ENCODE results near the gene BCAP31. TPM values are rescaled to one million over a fixed set of nuclear protein-coding genes. Genes with fewer than 3 reads are reported as not detected.
"Not testable (repeated sequence)": the region's sequence is repeated elsewhere in the genome, so short reads cannot be mapped to it uniquely, and the experiment has no call there.

The BCAP31 gene
- total and polyA plus RNA-seq, 7 experiments from 2014 or later, result 80.2 to 329 (median 118) TPM

GRCh38 chrX:153700967-153701366 is 23.2 kb downstream of the BCAP31 start:
- intact Hi-C loops (cut with micrococcal nuclease), result no loop called here
- H3K4me1 ChIP-seq (ENCODE audit: control insufficient read depth in 2 of 2, insufficient read depth in 2 of 2, low read length in 2 of 2), result no peaks in the 10 kb centered on the region
- Mint-ChIP-seq H3K4me3 (no peak overlapping the region), H3K27ac (no peak overlapping the region), H3K36me3 (peaks cover 0 to 8% (median 0%) of the 10 kb centered on the region in 5 donors), H3K9me3 (peaks cover 0 to 5% (median 0%) of the 10 kb centered on the region in 11 donors), H3K4me1 (no peaks in the 10 kb centered on the region), H3K27me3 (no peaks in the 10 kb centered on the region)
- H3K36me3 ChIP-seq (ENCODE audit: control insufficient read depth in 2 of 3, insufficient read depth in 3 of 3, low read length in 3 of 3), result peaks cover 0 to 62% (median 0%) of the 10 kb centered on the region in 3 experiments
- H3K27ac ChIP-seq (ENCODE audit: low read depth, low read length), result no peak overlapping the region
- POLR2A ChIA-PET, result no interaction called here
- no peak overlapping the region for H3K4me3 ChIP-seq (ENCODE audit: low read length)
- DNase-seq (no peak), ATAC-seq (no peak)
- H3K9me3 ChIP-seq (ENCODE audit: control insufficient read depth in 2 of 3, low read length in 3 of 3), result no peaks in the 10 kb centered on the region
- H3K27me3 ChIP-seq (ENCODE audit: control insufficient read depth in 2 of 2, insufficient read depth in 2 of 2, low read length in 2 of 2), result no peaks in the 10 kb centered on the region
- CTCF ChIA-PET, result no interaction called here

- Histone ChIP-seq H3K27me3 (ENCODE audit: control insufficient read depth in 2 of 2, insufficient read depth in 2 of 2, low read length in 2 of 2) (no peaks in the 10 kb centered on the region), H3K4me3 (ENCODE audit: low read length) (no peak overlapping the region), H3K27ac (ENCODE audit: low read depth, low read length) (no peak overlapping the region), H3K36me3 (ENCODE audit: control insufficient read depth in 2 of 3, insufficient read depth in 3 of 3, low read length in 3 of 3) (peaks cover 0 to 62% (median 0%) of the 10 kb centered on the region in 3 experiments), H3K9me3 (ENCODE audit: control insufficient read depth in 2 of 3, low read length in 3 of 3) (no peaks in the 10 kb centered on the region), H3K4me1 (ENCODE audit: control insufficient read depth in 2 of 2, insufficient read depth in 2 of 2, low read length in 2 of 2) (no peaks in the 10 kb centered on the region)
- Mint-ChIP-seq H3K9me3 (peaks cover 0 to 5% (median 0%) of the 10 kb centered on the region in 11 donors), H3K36me3 (peaks cover 0 to 8% (median 0%) of the 10 kb centered on the region in 5 donors), H3K27me3 (no peaks in the 10 kb centered on the region), H3K27ac (no peak overlapping the region), H3K4me1 (no peaks in the 10 kb centered on the region), H3K4me3 (no peak overlapping the region)
- no peak for ATAC-seq
- POLR2A ChIA-PET, result no interaction called here
- no peak for DNase-seq
- intact Hi-C loops (cut with micrococcal nuclease), result no loop called here
- CTCF ChIA-PET, result no interaction called here
These were observed 23.7 kb downstream of the BCAP31 start for GRCh38 chrX:153700376-153700945.

GRCh38 chrX:153699784-153700371 is 24.3 kb downstream of the BCAP31 start:
- POLR2A ChIA-PET, result interaction anchor here (0.7 kb wide), 1 partner anchor 268 kb away, joined by 3 read pairs; no protein-coding TSS in a partner anchor
- H3K27ac ChIP-seq (ENCODE audit: low read depth, low read length); H3K4me3 Mint-ChIP-seq; H3K27ac Mint-ChIP-seq; H3K9me3 Mint-ChIP-seq; CTCF ChIA-PET; H3K27me3 Mint-ChIP-seq; intact Hi-C loops (cut with micrococcal nuclease); H3K4me3 ChIP-seq (ENCODE audit: low read length); H3K4me1 ChIP-seq (ENCODE audit: control insufficient read depth in 2 of 2, insufficient read depth in 2 of 2, low read length in 2 of 2); H3K27me3 ChIP-seq (ENCODE audit: control insufficient read depth in 2 of 2, insufficient read depth in 2 of 2, low read length in 2 of 2); DNase-seq; ATAC-seq; H3K4me1 Mint-ChIP-seq; H3K9me3 ChIP-seq (ENCODE audit: control insufficient read depth in 2 of 3, low read length in 3 of 3); H3K36me3 Mint-ChIP-seq: not testable (repeated sequence)
- H3K36me3 ChIP-seq (ENCODE audit: control insufficient read depth in 2 of 3, insufficient read depth in 3 of 3, low read length in 3 of 3), result peaks cover 0 to 62% (median 0%) of the 10 kb centered on the region in 3 experiments

- H3K27ac ChIP-seq (ENCODE audit: low read depth, low read length); H3K27ac Mint-ChIP-seq; H3K36me3 Mint-ChIP-seq; H3K4me1 ChIP-seq (ENCODE audit: control insufficient read depth in 2 of 2, insufficient read depth in 2 of 2, low read length in 2 of 2); DNase-seq; ATAC-seq; CTCF ChIA-PET; H3K9me3 ChIP-seq (ENCODE audit: control insufficient read depth in 2 of 3, low read length in 3 of 3); intact Hi-C loops (cut with micrococcal nuclease); H3K27me3 Mint-ChIP-seq; H3K4me3 Mint-ChIP-seq; H3K4me1 Mint-ChIP-seq; H3K27me3 ChIP-seq (ENCODE audit: control insufficient read depth in 2 of 2, insufficient read depth in 2 of 2, low read length in 2 of 2); H3K9me3 Mint-ChIP-seq; H3K4me3 ChIP-seq (ENCODE audit: low read length): not testable (repeated sequence)
- peaks cover 0 to 56% (median 0%) of the 10 kb centered on the region in 3 experiments for H3K36me3 ChIP-seq (ENCODE audit: control insufficient read depth in 2 of 3, insufficient read depth in 3 of 3, low read length in 3 of 3)
- POLR2A ChIA-PET, result interaction anchor here (0.7 kb wide), 1 partner anchor 269 kb away, joined by 3 read pairs; no protein-coding TSS in a partner anchor
These were observed 24.9 kb downstream of the BCAP31 start for GRCh38 chrX:153699210-153699783.

- peaks cover 0 to 45% (median 0%) of the 10 kb centered on the region in 3 experiments for H3K36me3 ChIP-seq (ENCODE audit: control insufficient read depth in 2 of 3, insufficient read depth in 3 of 3, low read length in 3 of 3)
- Mint-ChIP-seq H3K27ac (peak overlapping the region in 3 of 9 donors; percentile 17 to 76 (median 36)), H3K9me3 (peaks cover 0 to 3% (median 0%) of the 10 kb centered on the region in 11 donors)
These were observed 26.0 kb downstream of the BCAP31 start for GRCh38 chrX:153697924-153698865.

GRCh38 chrX:153696986-153697722 is 27.0 kb downstream of the BCAP31 start:
- H3K4me1 Mint-ChIP-seq; H3K36me3 Mint-ChIP-seq; H3K4me3 ChIP-seq (ENCODE audit: low read length); POLR2A ChIA-PET; H3K9me3 ChIP-seq (ENCODE audit: control insufficient read depth in 2 of 3, low read length in 3 of 3); H3K9me3 Mint-ChIP-seq; H3K27ac Mint-ChIP-seq; CTCF ChIA-PET; intact Hi-C loops (cut with micrococcal nuclease); H3K27me3 ChIP-seq (ENCODE audit: control insufficient read depth in 2 of 2, insufficient read depth in 2 of 2, low read length in 2 of 2); DNase-seq; H3K27me3 Mint-ChIP-seq; H3K27ac ChIP-seq (ENCODE audit: low read depth, low read length); ATAC-seq; H3K4me1 ChIP-seq (ENCODE audit: control insufficient read depth in 2 of 2, insufficient read depth in 2 of 2, low read length in 2 of 2): not testable (repeated sequence)
- peak overlapping the region in 1 of 10 donors; percentile 14 for H3K4me3 Mint-ChIP-seq
- H3K36me3 ChIP-seq (ENCODE audit: control insufficient read depth in 2 of 3, insufficient read depth in 3 of 3, low read length in 3 of 3), result peaks cover 0 to 35% (median 0%) of the 10 kb centered on the region in 3 experiments

More at GRCh38 chrX:153697924-153698865, 26.0 kb downstream of the BCAP31 start:
- ChIA-PET POLR2A (no interaction called here), CTCF (no interaction called here)
- no peaks in the 10 kb centered on the region for H3K27me3 ChIP-seq (ENCODE audit: control insufficient read depth in 2 of 2, insufficient read depth in 2 of 2, low read length in 2 of 2)
- Mint-ChIP-seq H3K4me1 (peaks cover 0 to 1% (median 0%) of the 10 kb centered on the region in 7 donors), H3K4me3 (no peak overlapping the region), H3K27me3 (no peaks in the 10 kb centered on the region), H3K36me3 (peaks cover 0 to 8% (median 0%) of the 10 kb centered on the region in 5 donors)
- DNase-seq (no peak), ATAC-seq (no peak)
- no peak overlapping the region for H3K4me3 ChIP-seq (ENCODE audit: low read length)
- no peaks in the 10 kb centered on the region for H3K9me3 ChIP-seq (ENCODE audit: control insufficient read depth in 2 of 3, low read length in 3 of 3)
- no peaks in the 10 kb centered on the region for H3K4me1 ChIP-seq (ENCODE audit: control insufficient read depth in 2 of 2, insufficient read depth in 2 of 2, low read length in 2 of 2)
- intact Hi-C loops (cut with micrococcal nuclease), result no loop called here
- no peak overlapping the region for H3K27ac ChIP-seq (ENCODE audit: low read depth, low read length)
